ENCODE measurements around the gene ANXA11.
A peak's percentile ranks its signal among the peaks of the same experiment; 100 is the strongest.

Gene ANXA11

GRCh38 chr10:80197972-80198916 is 7.1 kb downstream of the ANXA11 start:
- TF ChIP-seq GATA1 (IDR thresholded peaks at IDR 0.05; ENCODE audit: low read depth, low read length), result no peak
- TF ChIP-seq POLR2A (IDR thresholded peaks at IDR 0.05; ENCODE audit: low read length), result no peak
- no peak for DNase-seq

- DNase-seq, result no peak
- TF ChIP-seq POLR2A (IDR thresholded peaks at IDR 0.05; ENCODE audit: low read length) (no peak), GATA1 (IDR thresholded peaks at IDR 0.05; ENCODE audit: low read depth, low read length) (no peak)
Measured at GRCh38 chr10:80196950-80197315, 8.4 kb downstream of the ANXA11 start.

- no peak for TF ChIP-seq GATA1 (IDR thresholded peaks at IDR 0.05; ENCODE audit: low read depth, low read length)
- no peak for TF ChIP-seq POLR2A (IDR thresholded peaks at IDR 0.05; ENCODE audit: low read length)
- DNase-seq, result no peak
Measured at GRCh38 chr10:80196270-80196949, 8.9 kb downstream of the ANXA11 start.

GRCh38 chr10:80195046-80195574 is 10.2 kb downstream of the ANXA11 start:
- TF ChIP-seq POLR2A (IDR thresholded peaks at IDR 0.05; ENCODE audit: low read length) (no peak), GATA1 (IDR thresholded peaks at IDR 0.05; ENCODE audit: low read depth, low read length) (no peak)
- no peak for DNase-seq

- TF ChIP-seq POLR2A (IDR thresholded peaks at IDR 0.05; ENCODE audit: low read length) (no peak), GATA1 (IDR thresholded peaks at IDR 0.05; ENCODE audit: low read depth, low read length) (no peak)
- DNase-seq, result no peak
Measured at GRCh38 chr10:80194373-80195045, 10.8 kb downstream of the ANXA11 start.

GRCh38 chr10:80192553-80192952 is 12.8 kb downstream of the ANXA11 start:
- DNase-seq, result no peak
- TF ChIP-seq GATA1 (IDR thresholded peaks at IDR 0.05; ENCODE audit: low read depth, low read length) (no peak), POLR2A (IDR thresholded peaks at IDR 0.05; ENCODE audit: low read length) (no peak)

- TF ChIP-seq POLR2A (IDR thresholded peaks at IDR 0.05; ENCODE audit: low read length), result no peak
- no peak for TF ChIP-seq GATA1 (IDR thresholded peaks at IDR 0.05; ENCODE audit: low read depth, low read length)
- no peak for DNase-seq
Measured at GRCh38 chr10:80191589-80192270, 13.6 kb downstream of the ANXA11 start.

- no peak for DNase-seq
- TF ChIP-seq GATA1 (IDR thresholded peaks at IDR 0.05; ENCODE audit: low read depth, low read length) (no peak), POLR2A (IDR thresholded peaks at IDR 0.05; ENCODE audit: low read length) (no peak)
Measured at GRCh38 chr10:80188713-80189112, 16.6 kb downstream of the ANXA11 start.

GRCh38 chr10:80187465-80188409 is 17.6 kb downstream of the ANXA11 start:
- peak; percentile 33 to 50 for DNase-seq

GRCh38 chr10:80187060-80187459 is 18.3 kb downstream of the ANXA11 start:
- no peak for DNase-seq
- TF ChIP-seq GATA1 (IDR thresholded peaks at IDR 0.05; ENCODE audit: low read depth, low read length) (no peak), POLR2A (IDR thresholded peaks at IDR 0.05; ENCODE audit: low read length) (no peak)

More at GRCh38 chr10:80187465-80188409, 17.6 kb downstream of the ANXA11 start:
- no peak for TF ChIP-seq GATA1 (IDR thresholded peaks at IDR 0.05; ENCODE audit: low read depth, low read length)
- no peak for TF ChIP-seq POLR2A (IDR thresholded peaks at IDR 0.05; ENCODE audit: low read length)

GRCh38 chr10:80186364-80187012 is 18.8 kb downstream of the ANXA11 start:
- no peak for DNase-seq
- TF ChIP-seq POLR2A (IDR thresholded peaks at IDR 0.05; ENCODE audit: low read length) (no peak), GATA1 (IDR thresholded peaks at IDR 0.05; ENCODE audit: low read depth, low read length) (no peak)
